Gastrocnemius medialis (tissue), 4 donors: Measurements from ENCODE around the gene PHACTR3.

ENCODE experiments used
- CTCF ChIP-seq, 5 experiments: fragments of 450-650 bp in 3 of 5; fragments of 200-600 bp in 2 of 5; sonication (generic) in 2 of 5; IDR thresholded peaks in 4 of 5; conservative IDR thresholded peaks in 1 of 5; 1 replicate in 4 of 5; 2 replicates in 1 of 5; pipeline ENCODE4 v1.5.1; 2016 to 2019; ENCODE audit warnings: antibody characterized with exemption in 5 of 5, mild to moderate bottlenecking in 3 of 5, moderate library complexity in 3 of 5
- POLR2A ChIP-seq, 2 donors: fragments of 450-650 bp; IDR thresholded peaks; one replicate each; pipeline ENCODE4 v1.6.1; 2017; ENCODE audit warnings: antibody characterized with exemption in 2 of 2, mild to moderate bottlenecking in 2 of 2, moderate library complexity in 2 of 2

- TF ChIP-seq CTCF (IDR thresholded peaks at IDR 0.05 in 4 of 5, conservative IDR thresholded peaks at IDR 0.05 in 1 of 5) = no peak
- no peak for TF ChIP-seq POLR2A (IDR thresholded peaks at IDR 0.05)
Measured at GRCh38 chr20:59608871-59609270, 4.5 kb downstream of the PHACTR3 start.
